Measurements from ENCODE around the gene YBX1.
"Not testable (repeated sequence)": the region's sequence is repeated elsewhere in the genome, so short reads cannot be mapped to it uniquely, and the experiment has no call there.

The YBX1 gene

GRCh38 chr1:42751511-42752070, 69.4 kb downstream of the YBX1 start:
- DNase-seq, result not testable (repeated sequence)

- DNase-seq, result no peak
These were observed 70.1 kb downstream of the YBX1 start for GRCh38 chr1:42752284-42752683.

- DNase-seq, result no peak
These were observed 70.9 kb downstream of the YBX1 start for GRCh38 chr1:42753070-42753469.

Measured in CD4-positive, alpha-beta T cell treated with Interferon alpha-2 for 1 hour (primary cell).